HepG2 (cell line): ENCODE data around the gene AGRP. TPM values are rescaled to one million over a fixed set of nuclear protein-coding genes. Genes with fewer than 3 reads are reported as not detected.

ENCODE experiments used
- ATAC-seq: fragments of 200-7000 bp; cut with Tn5 transposase; 3 replicates; pipeline ENCODE4 v1.9.1; 2020; ENCODE audit warnings: mild to moderate bottlenecking, moderate library complexity
- BruUV-seq: library from RNA; stranded (reverse); fragments of 400-500 nt; replicated peaks from 2 replicates; lab custom pipeline; 2021; lab: Mats Ljungman, UMichigan
- CTCF ChIA-PET: fragments of 300-600 bp; formaldehyde crosslinking; extraction: SDS; loops from one replicate; lab custom pipeline; 2021; ENCODE audit warnings: low total read pairs, inconsistent platforms, low intra/inter-chr PET ratio; lab: Yijun Ruan, JAX
- POLR2A ChIA-PET: fragments of 350-600 bp; sonication (Branson Sonifier 250); formaldehyde crosslinking; loops from one replicate; lab custom pipeline; 2020; ENCODE audit warnings: antibody characterized with exemption, inconsistent platforms; lab: Yijun Ruan, JAX
- DNase-seq: peaks from one replicate; pipeline ENCODE4 v3.0.0-alpha.2; 2015; ENCODE audit warnings: low spot score
- FAIRE-seq: peaks from 3 replicates; lab custom pipeline; 2011; peaks lifted over from hg19 to GRCh38; lab: Jason Lieb, UNC
- H2AFZ ChIP-seq: one replicate; pipeline ENCODE4 v1.6.1; 2011; ENCODE audit warnings: low read length, inconsistent platforms
- H3K27ac ChIP-seq: fragments of 300-600 bp; 3 replicates; pipeline ENCODE4 v1.8.0; 2011; ENCODE audit warnings: mixed run types, mild to moderate bottlenecking, mixed read lengths, low read length, inconsistent platforms; ENCODE audit not compliant: insufficient read depth; ENCODE audit errors: extremely low read length
- H3K27me3 ChIP-seq, 2 experiments: fragments of 200-600 bp in 1 of 2; 2 replicates in 1 of 2; 3 replicates in 1 of 2; pipeline versions ENCODE4 v1.6.0 to v1.8.0; 2011; ENCODE audit warnings: low read length in 2 of 2, mild to moderate bottlenecking in 2 of 2, moderate library complexity in 2 of 2, inconsistent platforms in 1 of 2; ENCODE audit not compliant: insufficient read depth in 2 of 2, control insufficient read depth in 1 of 2
- H3K36me3 ChIP-seq, 2 experiments: fragments of 200-600 bp in 1 of 2; replicated peaks in 1 of 2; 2 replicates in 1 of 2; 3 replicates in 1 of 2; pipeline versions ENCODE4 v1.5.1 to v1.8.0; 2011; ENCODE audit warnings: low read length in 2 of 2, inconsistent platforms in 1 of 2; ENCODE audit not compliant: insufficient read depth in 2 of 2, control insufficient read depth in 1 of 2
- H3K4me1 ChIP-seq: 2 replicates; pipeline ENCODE4 v1.5.1; 2012; ENCODE audit warnings: low read length, inconsistent platforms; ENCODE audit not compliant: insufficient read depth
- H3K4me2 ChIP-seq: 2 replicates; pipeline ENCODE4 v1.6.0; 2011; ENCODE audit warnings: low read depth, low read length, inconsistent platforms
- H3K4me3 ChIP-seq, 3 experiments: fragments of 200-600 bp in 1 of 3; sonication (generic), shearing (Covaris generic) in 1 of 3; replicated peaks in 1 of 3; 2 replicates each; pipeline ENCODE4 v1.5.1; 2011 to 2016; ENCODE audit warnings: low read length in 3 of 3, inconsistent platforms in 2 of 3, low read depth in 2 of 3, mild to moderate bottlenecking in 2 of 3, control low read depth in 1 of 3, mixed read lengths in 1 of 3; ENCODE audit not compliant: insufficient read depth in 1 of 3
- H3K79me2 ChIP-seq: one replicate; pipeline ENCODE4 v1.6.1; 2011; ENCODE audit warnings: low read length, inconsistent platforms; ENCODE audit not compliant: insufficient read depth
- H3K9ac ChIP-seq: 2 replicates; pipeline ENCODE4 v1.6.0; 2011; ENCODE audit warnings: mild to moderate bottlenecking, low read depth, low read length, inconsistent platforms; ENCODE audit not compliant: insufficient read depth
- H3K9me3 ChIP-seq: 2 replicates; pipeline ENCODE4 v1.5.1; 2012; ENCODE audit warnings: mild to moderate bottlenecking, low read length
- H4K20me1 ChIP-seq: 2 replicates; pipeline ENCODE4 v1.6.0; 2011; ENCODE audit warnings: inconsistent platforms, mild to moderate bottlenecking, low read length, moderate library complexity; ENCODE audit not compliant: insufficient read depth
- CTCF ChIP-seq: sonication (generic); formaldehyde crosslinking; IDR thresholded peaks from 2 replicates; pipeline ENCODE4 v1.5.0; 2020; ENCODE audit warnings: mild to moderate bottlenecking, missing genetic modification reagents, moderate library complexity
- MIER3 ChIP-seq: IDR thresholded peaks from 2 replicates; pipeline ENCODE4 v1.6.1; 2016; ENCODE audit warnings: missing compliant biosample characterization, borderline replicate concordance
- NR2F2 ChIP-seq: IDR thresholded peaks from 2 replicates; pipeline ENCODE4 v1.6.1; 2012; ENCODE audit warnings: low read depth, inconsistent platforms, borderline replicate concordance
- RBM39 ChIP-seq: fragments of 200-400 bp; formaldehyde crosslinking; IDR thresholded peaks from one replicate; pipeline ENCODE4 v1.6.1; 2018; ENCODE audit warnings: antibody characterized with exemption, mild to moderate bottlenecking, low read depth, low read length; ENCODE audit not compliant: poor library complexity, severe bottlenecking
- SOX13 ChIP-seq, 3 experiments: fragments of 450-650 bp in 1 of 3; sonication (generic) in 1 of 3; formaldehyde crosslinking in 1 of 3; IDR thresholded peaks in 2 of 3; conservative IDR thresholded peaks in 1 of 3; 2 replicates each; pipeline versions ENCODE4 v1.5.0 to v1.6.1; 2016 to 2020; ENCODE audit warnings: antibody characterized with exemption in 1 of 3, mild to moderate bottlenecking in 1 of 3, missing compliant biosample characterization in 1 of 3, missing genetic modification reagents in 1 of 3, moderate library complexity in 1 of 3
- SRSF9 ChIP-seq: fragments of 200-400 bp; formaldehyde crosslinking; IDR thresholded peaks from 2 replicates; pipeline ENCODE4 v1.6.1; 2018; ENCODE audit warnings: borderline replicate concordance, mild to moderate bottlenecking, low read depth, low read length; ENCODE audit not compliant: insufficient read depth, poor library complexity, severe bottlenecking
- TGIF2 ChIP-seq: IDR thresholded peaks from 2 replicates; pipeline ENCODE4 v1.6.1; 2016; ENCODE audit warnings: control low read depth, missing compliant biosample characterization
- ZNF34 ChIP-seq: sonication (generic); formaldehyde crosslinking; IDR thresholded peaks from 2 replicates; pipeline ENCODE4 v1.4.0; 2020; ENCODE audit warnings: mild to moderate bottlenecking, missing genetic modification reagents, borderline replicate concordance
- ZNF549 ChIP-seq: sonication (generic); formaldehyde crosslinking; IDR thresholded peaks from 2 replicates; pipeline ENCODE4 v1.5.0; 2020; ENCODE audit warnings: missing genetic modification reagents
- ZNF570 ChIP-seq: sonication (generic); formaldehyde crosslinking; IDR thresholded peaks from 2 replicates; pipeline ENCODE4 v1.4.0; 2020; ENCODE audit warnings: mild to moderate bottlenecking, missing genetic modification reagents, borderline replicate concordance
- ZNF574 ChIP-seq: sonication (generic); formaldehyde crosslinking; IDR thresholded peaks from 2 replicates; pipeline ENCODE4 v1.4.0; 2020; ENCODE audit warnings: missing genetic modification reagents
- WGBS: methylation state at CpG from one replicate; pipeline ENCODE4 v1.1.6; 2017; ENCODE audit warnings: low lambda C conversion rate; 5-methylcytosine and 5-hydroxymethylcytosine counted together
- in situ Hi-C: cut with HindIII; loops from 2 replicates; pipeline ENCODE4 v1.10.0; 2017; ENCODE audit warnings: low pct_unique_long_range_greater_than_20kb; ENCODE audit not compliant: extremely low pct_ligation_motif_present
- intact Hi-C: fragments of 100-400 bp; cut with micrococcal nuclease; formaldehyde crosslinking; loops from one replicate; pipeline ENCODE4 v1.10.0; 2022; ENCODE audit not compliant: unreplicated experiment
- polyA plus RNA-seq, 8 experiments: library from polyadenylated mRNA; depleted of rRNA in 3 of 8; stranded (reverse) in 7 of 8; unstranded in 1 of 8; fragments of >200 nt; fragmentation: Illumina TruSeq in 4 of 8; extraction: Trizol in 4 of 8; gene quantifications; 2 replicates each; pipeline versions ENCODE4 v1.2.1 to v1.2.3, GENCODE V29; 2011 to 2016; ENCODE audit warnings: low read depth in 4 of 8, missing spikeins in 1 of 8, mixed read lengths in 1 of 8; ENCODE audit not compliant: insufficient read depth in 1 of 8
- total RNA-seq, 5 experiments: library from RNA; depleted of rRNA; stranded (reverse); fragments of >200 nt; fragmentation: Illumina TruSeq; extraction: Trizol; gene quantifications; 2 replicates each; pipeline ENCODE4 v1.2.3, GENCODE V29; 2016; ENCODE audit warnings: low read depth in 1 of 5
- TF ChIP-seq, protein P1 (sequence below): sonication (generic); formaldehyde crosslinking; IDR thresholded peaks from 2 replicates; pipeline ENCODE4 v1.5.0; 2020; ENCODE audit warnings: mild to moderate bottlenecking, missing genetic modification reagents
- TF ChIP-seq, protein P2 (sequence below), 2 experiments: fragments of 450-650 bp in 1 of 2; sonication (generic) in 1 of 2; formaldehyde crosslinking; IDR thresholded peaks; 2 replicates each; pipeline versions ENCODE4 v1.5.0 to v1.8.0; 2020 to 2022; ENCODE audit warnings: mild to moderate bottlenecking in 1 of 2, missing genetic modification reagents in 1 of 2

Gene AGRP
- total and polyA plus RNA-seq, 2 of the 13 experiments (the other 11 are each of a cell fraction or from before 2014, with no cell fraction given): not detected

DNA sequence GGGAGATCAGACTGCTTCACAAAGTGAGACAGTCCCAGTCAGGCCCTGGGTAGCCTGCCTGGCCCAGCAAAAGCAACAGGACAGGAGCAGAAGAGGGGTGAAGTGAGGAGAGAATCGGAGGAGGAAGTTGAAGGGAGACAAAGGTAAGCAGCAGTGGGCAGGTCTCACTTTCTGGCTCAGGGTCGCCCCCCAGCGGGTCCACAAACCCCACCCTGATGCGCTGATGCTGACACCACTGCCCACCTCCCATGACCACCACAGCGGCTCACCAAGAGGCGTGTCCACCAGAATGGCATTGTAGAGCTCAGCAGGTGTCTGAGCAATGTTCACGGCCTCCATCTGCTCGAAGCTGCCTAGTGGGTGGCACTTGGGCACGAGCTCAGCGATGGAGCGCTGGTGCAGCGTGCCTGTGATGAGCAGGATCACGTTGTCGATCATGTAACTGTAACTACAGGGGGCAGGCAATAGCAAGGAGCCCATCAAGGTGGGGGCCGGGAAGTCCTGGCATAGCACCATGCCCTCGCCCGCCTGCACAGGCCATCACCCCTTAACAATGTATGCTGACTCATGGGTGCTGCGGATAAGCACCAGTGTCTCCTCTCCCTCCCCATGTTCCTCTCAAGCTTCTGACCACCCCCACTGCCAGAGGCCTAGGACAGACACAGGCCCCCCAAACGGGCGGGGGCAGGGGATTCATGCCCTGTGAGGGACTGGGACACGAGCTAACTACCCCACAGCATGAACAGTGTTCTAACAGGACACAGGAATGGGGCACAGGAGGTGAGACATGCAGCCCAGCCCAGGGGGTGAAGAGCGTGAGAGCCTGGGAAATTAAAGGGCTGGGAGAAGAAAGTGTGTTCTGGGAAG is 38.9 kb downstream of the AGRP start:
- ChIA-PET CTCF (no interaction called here), POLR2A (interaction anchor here (6.7 kb wide), 1 partner anchor 12 kb away, joined by 182 read pairs; the partner anchor contains the start of gene HSD11B2)
- H3K27me3 ChIP-seq: no peaks in the 10 kb centered on the region
- H3K4me2 ChIP-seq: no peak overlapping the region
- in situ Hi-C loops: no loop called here
- no TSS peak for BruUV-seq
- no peaks in the 10 kb centered on the region for H4K20me1 ChIP-seq
- peaks cover 55% of the 10 kb centered on the region for H3K4me1 ChIP-seq
- intact Hi-C loops: no loop called here
- DNase-seq (no peak), ATAC-seq (no peak), FAIRE-seq (no peak)
- H3K9me3 ChIP-seq: no peaks in the 10 kb centered on the region
- no peak overlapping the region for H3K4me3 ChIP-seq
- H3K27ac ChIP-seq: peak overlapping the region; percentile 88
- 0 out of 2 replicates have a peak overlapping the region, but pooled peaks have one; percentile 8 for H3K9ac ChIP-seq
- peaks cover 8 to 16% of the 10 kb centered on the region in 2 experiments; a peak in 3 of 5 replicates for H3K36me3 ChIP-seq
- WGBS: 88% methylated on average over 22 of the region's 22 CpGs
- no peaks in the 10 kb centered on the region for H3K79me2 ChIP-seq
- no peak overlapping the region for H2AFZ ChIP-seq
- TF ChIP-seq SRSF9 (no peak), SOX13 (IDR thresholded peaks at IDR 0.05) (no peak), SOX13 (CRISPR knock-in tag; conservative IDR thresholded peaks at IDR 0.05 in 1 of 2, IDR thresholded peaks at IDR 0.05 in 1 of 2) (no peak), RBM39 (peak; percentile 49), NR2F2 (no peak), ZNF570 (no peak), ZNF549 (CRISPR knock-in tag) (no peak), ZNF574 (no peak), CTCF (CRISPR knock-in tag) (peak; percentile 43; the same call in 1 of the 2 replicates), MIER3 (no peak), TGIF2 (CRISPR knock-in tag) (no peak), ZNF34 (CRISPR knock-in tag) (no peak)
- TF ChIP-seq, protein P1, sequence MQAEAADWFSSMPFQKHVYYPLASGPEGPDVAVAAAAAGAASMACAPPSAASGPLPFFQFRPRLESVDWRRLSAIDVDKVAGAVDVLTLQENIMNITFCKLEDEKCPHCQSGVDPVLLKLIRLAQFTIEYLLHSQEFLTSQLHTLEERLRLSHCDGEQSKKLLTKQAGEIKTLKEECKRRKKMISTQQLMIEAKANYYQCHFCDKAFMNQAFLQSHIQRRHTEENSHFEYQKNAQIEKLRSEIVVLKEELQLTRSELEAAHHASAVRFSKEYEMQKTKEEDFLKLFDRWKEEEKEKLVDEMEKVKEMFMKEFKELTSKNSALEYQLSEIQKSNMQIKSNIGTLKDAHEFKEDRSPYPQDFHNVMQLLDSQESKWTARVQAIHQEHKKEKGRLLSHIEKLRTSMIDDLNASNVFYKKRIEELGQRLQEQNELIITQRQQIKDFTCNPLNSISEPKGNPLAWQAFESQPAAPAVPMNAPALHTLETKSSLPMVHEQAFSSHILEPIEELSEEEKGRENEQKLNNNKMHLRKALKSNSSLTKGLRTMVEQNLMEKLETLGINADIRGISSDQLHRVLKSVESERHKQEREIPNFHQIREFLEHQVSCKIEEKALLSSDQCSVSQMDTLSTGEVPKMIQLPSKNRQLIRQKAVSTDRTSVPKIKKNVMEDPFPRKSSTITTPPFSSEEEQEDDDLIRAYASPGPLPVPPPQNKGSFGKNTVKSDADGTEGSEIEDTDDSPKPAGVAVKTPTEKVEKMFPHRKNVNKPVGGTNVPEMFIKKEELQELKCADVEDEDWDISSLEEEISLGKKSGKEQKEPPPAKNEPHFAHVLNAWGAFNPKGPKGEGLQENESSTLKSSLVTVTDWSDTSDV (CRISPR knock-in tag): peak; percentile 62; the same call in 1 of the 2 replicates
- TF ChIP-seq, protein P2, sequence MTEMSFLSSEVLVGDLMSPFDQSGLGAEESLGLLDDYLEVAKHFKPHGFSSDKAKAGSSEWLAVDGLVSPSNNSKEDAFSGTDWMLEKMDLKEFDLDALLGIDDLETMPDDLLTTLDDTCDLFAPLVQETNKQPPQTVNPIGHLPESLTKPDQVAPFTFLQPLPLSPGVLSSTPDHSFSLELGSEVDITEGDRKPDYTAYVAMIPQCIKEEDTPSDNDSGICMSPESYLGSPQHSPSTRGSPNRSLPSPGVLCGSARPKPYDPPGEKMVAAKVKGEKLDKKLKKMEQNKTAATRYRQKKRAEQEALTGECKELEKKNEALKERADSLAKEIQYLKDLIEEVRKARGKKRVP (CRISPR knock-in tag; IDR thresholded peaks at IDR 0.05): no peak
